Stimulated activated CD8-positive, alpha-beta memory T cell treated with anti-CD3 and anti-CD28 coated beads, Interleukin-7, amount 100 ng/mL, for 24 hours (primary cell): ENCODE measurements around the gene ZNF850.

Experiments
- DNase-seq: peaks from one replicate; pipeline ENCODE4 v3.0.0-alpha.2; 2020; ENCODE audit warnings: low read depth

ZNF850 gene

DNA sequence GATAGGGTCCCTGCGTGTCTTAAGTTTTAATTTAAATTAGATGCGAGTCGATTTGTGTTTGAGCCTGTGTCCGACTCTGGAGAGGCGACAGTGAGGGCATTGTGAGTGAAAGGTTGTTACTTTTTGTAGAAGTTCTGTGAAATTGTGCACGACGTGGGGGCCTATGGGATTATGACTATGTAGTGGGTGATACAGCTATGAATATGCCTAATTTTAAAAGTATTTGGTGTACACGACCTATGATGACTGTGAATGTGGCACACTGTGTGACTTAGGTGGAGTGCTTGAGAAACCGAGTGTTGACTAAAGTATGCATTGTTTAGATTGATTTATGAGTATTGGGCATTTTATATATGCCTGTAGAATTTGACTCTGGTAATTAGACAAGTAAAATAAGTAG, 84.5 kb downstream of the ZNF850 start:
- no peak for DNase-seq

DNA sequence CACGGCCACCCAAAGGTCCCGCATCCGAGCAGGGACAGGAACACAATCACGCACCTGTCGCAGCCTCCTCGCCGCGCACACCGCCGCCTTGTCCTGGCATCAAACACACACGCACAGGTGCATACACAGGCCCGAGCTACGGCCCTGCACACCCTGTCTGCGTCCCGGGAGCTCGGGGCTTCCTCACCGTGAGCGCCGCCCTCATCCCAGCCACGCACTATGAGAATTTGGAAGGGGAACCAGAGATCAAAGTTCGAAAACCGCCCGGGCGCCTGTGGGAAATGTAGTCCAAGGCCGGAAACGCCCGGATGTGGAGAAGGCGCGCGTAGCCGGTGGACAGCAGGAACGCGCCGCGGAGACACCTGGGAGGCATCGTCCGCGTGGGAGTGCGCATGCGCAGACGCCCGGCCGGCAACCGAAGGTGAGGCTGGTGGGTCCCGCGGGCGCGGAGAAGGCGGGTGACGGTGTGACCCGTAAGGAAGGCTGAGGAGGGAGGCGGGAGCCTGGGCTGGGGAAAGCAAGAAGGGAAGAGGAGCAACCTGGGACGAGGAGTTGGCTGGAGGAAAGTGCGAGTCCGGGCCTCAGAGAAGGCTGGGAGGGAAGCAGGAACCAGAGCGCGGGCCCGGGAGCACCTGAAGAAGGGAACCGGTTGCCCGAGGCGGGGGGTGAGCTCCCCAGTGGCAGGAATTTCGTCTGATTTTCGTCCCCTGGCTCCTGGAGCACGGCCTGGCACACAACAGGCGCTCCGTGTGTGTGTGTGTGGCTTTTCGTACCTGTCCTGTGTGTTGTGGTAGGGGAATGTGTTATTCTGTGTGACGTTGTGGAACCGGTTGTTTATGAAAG, 85.2 kb downstream of the ZNF850 start, which contains the start of gene ZNF567:
TSS of gene ZNF567 (plus strand) at position 399 of the 843 bp plus-strand sequence. CDS start 7,256 bp downstream, outside the sequence.
- peak; percentile 99 for DNase-seq

DNA sequence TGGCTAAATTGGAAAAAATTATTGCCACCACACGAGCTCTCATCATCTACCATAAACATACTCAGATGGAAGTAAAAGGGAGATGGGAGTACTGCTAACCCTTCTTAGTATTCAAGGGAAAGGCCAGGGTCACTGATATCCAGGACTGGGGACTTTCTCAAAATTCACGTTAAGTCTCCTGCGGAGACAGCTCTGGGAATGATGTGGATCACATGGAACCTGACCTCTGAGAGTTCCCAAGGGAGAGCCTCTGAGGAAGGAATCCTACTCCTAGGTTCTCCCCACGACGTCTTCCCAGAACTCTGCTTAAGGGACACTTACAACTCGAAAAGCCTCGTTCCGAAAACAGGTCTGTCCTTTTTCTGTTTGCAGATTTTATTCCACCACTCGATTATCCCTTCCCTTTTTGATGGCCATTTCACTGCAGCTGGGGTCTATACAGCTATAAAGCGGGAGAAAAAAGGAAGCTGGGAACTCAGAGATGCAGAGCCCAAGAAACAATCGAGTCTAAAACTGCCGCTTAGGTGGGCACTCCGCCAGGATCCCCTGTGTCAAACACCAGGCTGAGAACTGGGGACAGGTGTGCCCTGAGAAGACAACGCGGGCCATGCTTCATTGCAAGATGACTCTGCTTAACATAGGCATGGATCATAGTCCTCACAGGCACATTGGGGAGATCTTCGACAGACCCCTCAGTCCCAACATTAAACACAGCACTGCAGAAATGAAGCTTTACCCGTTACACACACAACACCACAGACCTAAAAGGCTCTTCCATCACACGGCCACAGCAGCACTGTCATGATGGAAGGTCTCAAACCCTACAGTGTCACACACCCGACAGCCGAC, 86.0 kb downstream of the ZNF850 start:
- no peak for DNase-seq

DNA sequence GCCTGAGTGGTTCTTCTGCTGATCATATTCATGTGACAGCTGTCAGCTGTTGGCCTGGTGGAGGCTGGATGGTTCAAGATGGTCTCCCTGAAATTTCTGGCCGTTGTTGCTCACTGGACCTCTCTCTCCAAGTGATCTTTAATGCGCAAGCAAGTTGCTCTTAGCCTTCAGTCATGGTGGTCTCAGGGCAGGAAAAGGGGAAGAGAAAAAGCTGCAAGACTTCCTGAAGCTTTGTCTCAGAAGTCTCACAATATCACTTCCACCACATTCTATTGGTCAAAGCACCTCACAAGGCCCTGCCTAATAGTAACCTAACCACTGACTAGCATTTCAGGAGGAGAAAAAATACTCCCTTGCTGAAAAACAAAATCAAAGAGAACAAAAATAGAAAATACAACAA, 86.8 kb downstream of the ZNF850 start:
- DNase-seq = no peak

DNA sequence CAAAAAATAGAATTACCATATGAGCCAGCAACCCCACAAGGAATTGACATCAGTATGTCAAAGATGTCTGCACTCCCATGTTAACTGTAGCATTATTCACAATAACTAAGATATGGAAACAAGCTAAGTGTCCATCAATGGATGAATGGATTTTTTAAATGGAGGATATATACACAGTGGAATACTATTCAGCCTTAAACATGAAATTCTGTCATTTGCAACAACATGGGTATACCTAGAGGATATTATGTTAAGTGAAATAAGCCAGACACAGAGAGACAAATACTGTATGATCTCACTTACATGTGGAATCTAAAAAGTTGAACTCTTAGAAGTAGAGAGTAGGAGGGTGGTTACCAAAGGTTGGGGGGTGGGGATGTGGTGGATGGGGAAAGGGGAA, 93.2 kb downstream of the ZNF850 start:
- DNase-seq = no peak

DNA sequence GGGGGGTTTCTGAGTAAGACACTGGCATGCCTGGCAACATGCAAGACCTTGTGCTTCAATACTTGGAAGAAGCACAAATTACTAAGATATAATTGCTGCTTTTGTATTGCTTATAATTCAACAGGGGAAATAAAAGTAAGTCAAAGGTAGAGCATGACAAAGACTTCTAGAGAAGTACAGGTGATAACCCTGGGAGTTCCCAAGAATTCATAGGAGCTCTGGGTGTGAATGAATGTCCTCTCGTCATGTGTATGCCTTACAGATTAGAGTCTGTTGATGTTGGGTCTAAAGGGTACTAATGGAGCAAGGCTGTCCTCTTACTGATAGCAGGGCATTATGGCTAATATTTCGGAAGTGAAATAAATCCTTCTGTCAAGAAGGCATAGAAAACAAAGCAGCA, 98.4 kb downstream of the ZNF850 start:
- no peak for DNase-seq

DNA sequence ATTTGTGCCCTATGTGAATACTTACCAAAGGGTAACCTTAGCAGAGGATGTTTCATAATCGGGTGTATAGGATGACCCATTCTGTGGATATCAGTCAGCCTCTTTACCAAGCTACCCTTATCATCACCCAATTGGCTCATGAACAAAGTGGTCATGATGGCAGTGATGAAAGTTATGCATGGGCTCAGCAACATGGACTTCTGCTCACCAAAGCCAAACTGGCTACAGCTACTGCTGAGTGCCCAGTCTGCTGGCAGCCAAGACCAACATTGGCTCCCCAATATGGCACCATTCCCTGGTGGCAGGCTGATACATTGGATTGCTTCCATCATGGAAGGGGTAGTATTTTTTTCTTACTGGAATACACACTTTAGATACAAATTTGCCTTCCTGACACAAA, 100.2 kb downstream of the ZNF850 start:
- no peak for DNase-seq

DNA sequence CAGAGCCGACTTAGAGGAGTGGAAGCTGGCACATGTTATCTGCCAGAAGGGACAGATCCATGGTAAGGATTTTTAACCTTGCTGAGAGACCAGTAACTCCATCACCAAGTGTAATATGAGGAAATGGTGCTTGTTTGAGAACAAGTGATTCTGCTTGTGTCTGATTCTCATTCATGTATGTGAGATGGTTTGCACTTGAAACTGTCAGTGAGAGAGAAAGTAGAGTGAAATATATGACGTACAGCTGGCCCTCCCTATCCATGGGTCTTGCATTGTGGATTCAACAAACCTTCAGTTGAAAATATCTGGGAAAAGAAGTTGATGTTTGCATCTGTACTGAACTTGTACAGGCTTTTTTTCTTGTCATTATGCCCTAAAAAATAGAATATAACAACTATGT, 104.0 kb downstream of the ZNF850 start:
- DNase-seq = no peak

DNA sequence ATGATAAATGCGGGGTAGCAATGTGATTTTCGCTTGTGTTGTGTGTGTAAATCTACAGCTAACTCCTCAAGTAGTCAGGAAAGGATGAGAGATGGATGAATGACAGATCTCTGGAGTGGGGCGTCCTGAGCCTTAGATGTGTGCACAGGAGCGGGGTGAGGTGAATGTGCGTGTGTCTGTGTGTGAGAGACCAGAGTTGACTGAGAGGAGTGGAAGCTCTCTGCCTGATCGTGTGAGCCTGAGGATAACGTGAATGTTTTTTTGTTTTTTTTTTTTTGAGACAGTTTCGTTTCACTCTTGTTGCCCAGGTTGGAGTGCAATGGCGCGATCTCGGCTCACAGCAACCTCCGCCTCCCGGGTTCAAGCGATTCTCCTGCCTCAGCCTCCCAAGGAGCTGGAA, 106.8 kb downstream of the ZNF850 start:
- no peak for DNase-seq
